Keratinocyte (primary cell): ENCODE results near the gene RAB5IF. TPM values are rescaled to one million over a fixed set of nuclear protein-coding genes. Genes with fewer than 3 reads are reported as not detected.

ENCODE experiments used
- DNase-seq: peaks from one replicate; pipeline ENCODE4 v3.0.0-alpha.2; 2011; ENCODE audit warnings: low read depth, missing footprints, low spot score
- FAIRE-seq: peaks from 2 replicates; lab custom pipeline; 2011; peaks lifted over from hg19 to GRCh38; lab: Jason Lieb, UNC
- H2AFZ ChIP-seq: 2 replicates; pipeline ENCODE4 v1.6.0; 2012; ENCODE audit warnings: low read length, control low read depth, inconsistent platforms; ENCODE audit not compliant: control insufficient read depth
- H3K27ac ChIP-seq: 2 replicates; pipeline ENCODE4 v1.5.1; 2011; ENCODE audit warnings: low read length; ENCODE audit not compliant: control insufficient read depth, insufficient read depth
- H3K27me3 ChIP-seq: 3 replicates; pipeline ENCODE4 v1.6.0; 2011; ENCODE audit warnings: low read length; ENCODE audit not compliant: control insufficient read depth, insufficient read depth; ENCODE audit errors: extremely low read depth
- H3K36me3 ChIP-seq, 2 experiments: 2 replicates in 1 of 2; 3 replicates in 1 of 2; pipeline ENCODE4 v1.5.1; 2011; ENCODE audit warnings: low read length in 2 of 2, mild to moderate bottlenecking in 1 of 2; ENCODE audit not compliant: control insufficient read depth in 2 of 2, insufficient read depth in 2 of 2; ENCODE audit errors: extremely low read depth in 1 of 2
- H3K4me1 ChIP-seq: 3 replicates; pipeline ENCODE4 v1.5.1; 2011; ENCODE audit warnings: low read length; ENCODE audit not compliant: control insufficient read depth, insufficient read depth; ENCODE audit errors: extremely low read depth
- H3K4me2 ChIP-seq: 3 replicates; pipeline ENCODE4 v1.6.0; 2011; ENCODE audit warnings: low read depth, low read length; ENCODE audit not compliant: control insufficient read depth, insufficient read depth; ENCODE audit errors: extremely low read depth
- H3K4me3 ChIP-seq, 3 experiments: fragments of 200-600 bp in 1 of 3; sonication (generic) in 1 of 3; 2 replicates in 2 of 3; 3 replicates in 1 of 3; pipeline ENCODE4 v1.5.1; 2011 to 2016; ENCODE audit warnings: low read length in 3 of 3, mild to moderate bottlenecking in 3 of 3, control low read depth in 2 of 3, inconsistent platforms in 1 of 3, low read depth in 1 of 3, mixed read lengths in 1 of 3, mixed run types in 1 of 3, moderate library complexity in 1 of 3; ENCODE audit not compliant: control insufficient read depth in 2 of 3, insufficient read depth in 2 of 3; ENCODE audit errors: extremely low read depth in 1 of 3
- H3K79me2 ChIP-seq: 2 replicates; pipeline ENCODE4 v1.6.0; 2012; ENCODE audit warnings: low read length; ENCODE audit not compliant: control insufficient read depth, insufficient read depth
- H3K9ac ChIP-seq: 3 replicates; pipeline ENCODE4 v1.6.0; 2011; ENCODE audit warnings: low read length; ENCODE audit not compliant: control insufficient read depth, insufficient read depth; ENCODE audit errors: extremely low read depth
- H3K9me1 ChIP-seq: 3 replicates; pipeline ENCODE4 v1.6.0; 2011; ENCODE audit warnings: low read length; ENCODE audit not compliant: control insufficient read depth, insufficient read depth; ENCODE audit errors: extremely low read depth
- H3K9me3 ChIP-seq: 2 replicates; pipeline ENCODE4 v1.5.1; 2012; ENCODE audit warnings: low read depth, low read length; ENCODE audit not compliant: control insufficient read depth
- H4K20me1 ChIP-seq: 3 replicates; pipeline ENCODE4 v1.6.0; 2011; ENCODE audit warnings: low read length; ENCODE audit not compliant: control insufficient read depth, insufficient read depth; ENCODE audit errors: extremely low read depth
- CTCF ChIP-seq, 3 experiments: IDR thresholded peaks in 1 of 3; conservative IDR thresholded peaks in 1 of 3; optimal IDR thresholded peaks in 1 of 3; 2 replicates in 2 of 3; 3 replicates in 1 of 3; pipeline versions ENCODE3 to v1.5.1; 2011; ENCODE audit warnings: low read length in 3 of 3, mild to moderate bottlenecking in 3 of 3, moderate library complexity in 2 of 3, control low read depth in 1 of 3, inconsistent platforms in 1 of 3; ENCODE audit not compliant: insufficient read depth in 2 of 3; ENCODE audit errors: extremely low read depth in 1 of 3
- EZH2 ChIP-seq: IDR thresholded peaks from one replicate; pipeline ENCODE4 v1.6.1; 2012; ENCODE audit warnings: inconsistent platforms, mild to moderate bottlenecking, low read length, moderate library complexity
- dilution Hi-C: fragments of 300-500 bp; cut with MboI; formaldehyde crosslinking; loops from one replicate; pipeline ENCODE4 v1.7.0; 2020; ENCODE audit warnings: low sequenced_read_pairs; ENCODE audit not compliant: extremely low pct_ligation_motif_present
- polyA plus RNA-seq, 5 experiments: library from polyadenylated mRNA; depleted of rRNA in 3 of 5; stranded (reverse) in 3 of 5; stranded (forward) in 1 of 5; unstranded in 1 of 5; fragments of >200 nt; gene quantifications; 1 replicate in 1 of 5; 2 replicates in 3 of 5; 3 replicates in 1 of 5; pipeline versions ENCODE4 v1.2.1 to v1.2.3, GENCODE V29; 2011 to 2012; ENCODE audit warnings: missing spikeins in 2 of 5, low read depth in 1 of 5, low replicate concordance in 1 of 5
- small RNA-seq, 3 experiments: library from RNA; depleted of rRNA; stranded (forward); fragments of <200 nt; gene quantifications; one replicate each; pipeline ENCODE3, GENCODE V24; 2012; ENCODE audit warnings: low read depth in 3 of 3, low replicate concordance in 1 of 3; ENCODE audit not compliant: insufficient read length in 3 of 3

The RAB5IF gene
- polyA plus RNA-seq, 1 donor (not counting 4 experiments of a cell fraction or from before 2014, with no cell fraction given) = 188 TPM

GRCh38 chr20:36658300-36658699, 52.7 kb downstream of the RAB5IF start:
- dilution Hi-C loops = no loop called here
- Histone ChIP-seq H3K4me2 (no peak overlapping the region), H3K9ac (no peak overlapping the region), H3K79me2 (no peaks in the 10 kb centered on the region), H2AFZ (no peak overlapping the region), H4K20me1 (no peaks in the 10 kb centered on the region), H3K27me3 (no peaks in the 10 kb centered on the region), H3K4me1 (no peaks in the 10 kb centered on the region), H3K27ac (no peak overlapping the region), H3K9me3 (no peaks in the 10 kb centered on the region), H3K36me3 (peaks cover 0 to 15% of the 10 kb centered on the region in 2 experiments), H3K4me3 (no peak overlapping the region), H3K9me1 (no peaks in the 10 kb centered on the region)
- no peak for TF ChIP-seq CTCF (optimal IDR thresholded peaks at IDR 0.05 in 1 of 3, IDR thresholded peaks at IDR 0.05 in 1 of 3, conservative IDR thresholded peaks at IDR 0.05 in 1 of 3; ENCODE audit: extremely low read depth in 1 of 3, insufficient read depth in 2 of 3, low read length in 3 of 3)
- no peak for TF ChIP-seq EZH2
- no peak for DNase-seq
- no peak for FAIRE-seq

Small RNA genes within 50 kb of the gene (small RNA-seq; reads per million reads assigned to genes)
- gene RF00017 = 0 reads per million in 3 experiments

Other genes starting within 250 kb of the RAB5IF start
- gene MYL9, start 64.3 kb upstream of the RAB5IF start, polyA plus RNA-seq = 1.7 to 5.2 TPM (median 2.8 TPM) in 3 replicates
- gene TGIF2, start 32.2 kb upstream of the RAB5IF start, polyA plus RNA-seq = 5.4 to 11.1 TPM (median 6.7 TPM) in 3 replicates
- gene SLA2, start 40.4 kb downstream of the RAB5IF start, polyA plus RNA-seq = 0.01 to 0.04 TPM (median 0.03 TPM) in 3 replicates
- 36.2 to 52.3 TPM (median 44.1 TPM) in 3 replicates for gene NDRG3, start 140.3 kb downstream of the RAB5IF start, polyA plus RNA-seq
- 6.6 to 12.7 TPM (median 9.9 TPM) in 3 replicates for gene DSN1, start 168.0 kb downstream of the RAB5IF start, polyA plus RNA-seq